ENCODE data around the gene SRI.

DNA sequence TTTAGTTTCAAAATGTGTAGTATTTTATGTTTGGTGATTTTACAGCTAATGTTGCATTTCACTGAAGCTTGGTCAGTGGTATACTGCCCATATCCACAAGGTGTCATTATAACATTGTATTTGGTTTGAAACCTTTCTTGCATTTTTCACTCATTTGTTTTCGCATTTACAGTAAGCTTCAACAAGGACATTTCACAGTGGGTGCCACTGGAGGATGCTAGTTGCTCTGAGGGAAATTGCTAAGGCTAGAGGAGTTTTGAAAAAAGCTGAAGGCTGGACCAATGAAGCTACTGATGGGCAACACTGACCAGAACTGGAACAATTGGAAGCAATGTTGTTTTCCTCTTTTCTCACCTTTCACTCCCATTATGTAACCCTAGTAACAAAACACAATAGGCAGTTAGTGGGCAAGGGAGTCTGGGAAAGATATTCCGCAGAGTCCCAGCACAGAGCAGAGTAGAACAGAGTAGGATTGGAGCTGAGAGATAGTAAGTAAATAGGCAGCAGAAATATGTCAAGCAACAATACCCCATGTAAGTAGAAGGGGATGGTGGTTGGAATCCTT is 23.6 kb upstream of the SRI start:
- TF ChIP-seq, protein P1, sequence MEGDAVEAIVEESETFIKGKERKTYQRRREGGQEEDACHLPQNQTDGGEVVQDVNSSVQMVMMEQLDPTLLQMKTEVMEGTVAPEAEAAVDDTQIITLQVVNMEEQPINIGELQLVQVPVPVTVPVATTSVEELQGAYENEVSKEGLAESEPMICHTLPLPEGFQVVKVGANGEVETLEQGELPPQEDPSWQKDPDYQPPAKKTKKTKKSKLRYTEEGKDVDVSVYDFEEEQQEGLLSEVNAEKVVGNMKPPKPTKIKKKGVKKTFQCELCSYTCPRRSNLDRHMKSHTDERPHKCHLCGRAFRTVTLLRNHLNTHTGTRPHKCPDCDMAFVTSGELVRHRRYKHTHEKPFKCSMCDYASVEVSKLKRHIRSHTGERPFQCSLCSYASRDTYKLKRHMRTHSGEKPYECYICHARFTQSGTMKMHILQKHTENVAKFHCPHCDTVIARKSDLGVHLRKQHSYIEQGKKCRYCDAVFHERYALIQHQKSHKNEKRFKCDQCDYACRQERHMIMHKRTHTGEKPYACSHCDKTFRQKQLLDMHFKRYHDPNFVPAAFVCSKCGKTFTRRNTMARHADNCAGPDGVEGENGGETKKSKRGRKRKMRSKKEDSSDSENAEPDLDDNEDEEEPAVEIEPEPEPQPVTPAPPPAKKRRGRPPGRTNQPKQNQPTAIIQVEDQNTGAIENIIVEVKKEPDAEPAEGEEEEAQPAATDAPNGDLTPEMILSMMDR (IDR thresholded peaks at IDR 0.05), result peak; percentile 73 to 90 (median 83)
- no peak for TF ChIP-seq POLR2A (IDR thresholded peaks at IDR 0.05)

Data from testis (tissue), 2 donors.